Posterior vena cava (tissue), 2 donors: ENCODE data around the gene CBLIF. TPM values are rescaled to one million over a fixed set of nuclear protein-coding genes. Genes with fewer than 3 reads are reported as not detected.
"Not testable (repeated sequence)": the region's sequence is repeated elsewhere in the genome, so short reads cannot be mapped to it uniquely, and the experiment has no call there.

ENCODE experiments used
- DNase-seq: peaks from one replicate; pipeline ENCODE4 v3.0.0-alpha.2; 2020; ENCODE audit warnings: low spot score
- intact Hi-C, 2 donors: fragments of 100-400 bp; cut with DNase I; formaldehyde crosslinking; loops; one replicate each; pipeline versions ENCODE4 v1.14.1 to v1.14.2; 2022 to 2023
- long read RNA-seq, 2 donors: library from polyadenylated mRNA; unstranded; transcript quantifications; one replicate each; pipeline ENCODE4 v2.0.0, GENCODE V29; 2020 to 2021
- total RNA-seq, 2 donors: library from RNA; stranded (reverse); fragmentation: NEBNext Ultra II Directional; extraction: Animal tissue kit (Norgen Biotek cat#: 25700); gene quantifications; one replicate each; pipeline ENCODE4 v1.2.1, GENCODE V29; 2021
- donor health status: DM: yes; HTN: yes; CAD: no.
- donor health status: DM: yes; HTN: yes; CAD: no.

CBLIF gene
- not detected for total RNA-seq
- long read RNA-seq, donor 1: 0 reads
- long read RNA-seq, donor 2: 0 reads

DNA sequence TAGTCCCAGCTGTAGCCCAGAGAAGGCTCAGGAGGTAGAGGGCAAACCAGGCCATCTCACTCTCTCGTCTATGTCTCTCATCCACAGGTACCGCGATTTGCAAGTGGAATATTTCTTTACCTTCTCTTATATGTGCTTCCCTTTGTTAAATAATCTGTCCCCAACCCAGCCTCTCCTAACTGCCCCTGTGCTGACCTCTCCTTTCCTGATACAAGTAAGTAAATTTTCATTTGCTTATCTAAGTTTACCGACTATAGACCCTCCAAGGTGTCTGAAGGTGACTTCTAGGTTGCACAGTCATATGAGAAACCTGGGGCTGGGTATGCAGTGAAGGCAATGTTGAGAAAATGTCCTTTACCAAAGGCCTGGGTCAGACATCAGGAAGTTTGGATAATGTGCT is at the start of gene CBLIF:
Gene CBLIF (minus strand): TSS at position 101 of the 400 bp plus-strand sequence. CDS start 46 bp downstream, at position 55.
- DNase-seq: no peak
- intact Hi-C loops: no loop called here

DNA sequence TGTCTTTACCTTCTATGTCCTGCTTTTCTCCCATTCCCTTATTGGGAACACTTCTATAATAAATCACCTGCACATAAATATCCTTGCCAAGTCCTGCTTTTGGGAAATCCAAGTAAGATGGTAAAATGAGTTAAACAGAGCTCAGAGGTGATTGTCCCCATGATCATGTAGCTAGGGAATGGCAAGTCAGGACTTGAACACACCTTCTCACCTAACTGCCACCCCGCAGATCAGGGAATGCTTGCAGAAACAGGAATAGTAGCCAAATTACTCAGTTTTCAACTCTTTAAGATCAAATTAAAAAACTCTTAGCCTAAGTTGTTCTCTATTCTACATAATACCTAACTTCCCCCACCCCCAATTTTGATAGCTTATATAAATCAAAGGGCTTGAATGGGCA is 49.3 kb upstream of the CBLIF start:
- DNase-seq: no peak
- intact Hi-C loops: no loop called here

DNA sequence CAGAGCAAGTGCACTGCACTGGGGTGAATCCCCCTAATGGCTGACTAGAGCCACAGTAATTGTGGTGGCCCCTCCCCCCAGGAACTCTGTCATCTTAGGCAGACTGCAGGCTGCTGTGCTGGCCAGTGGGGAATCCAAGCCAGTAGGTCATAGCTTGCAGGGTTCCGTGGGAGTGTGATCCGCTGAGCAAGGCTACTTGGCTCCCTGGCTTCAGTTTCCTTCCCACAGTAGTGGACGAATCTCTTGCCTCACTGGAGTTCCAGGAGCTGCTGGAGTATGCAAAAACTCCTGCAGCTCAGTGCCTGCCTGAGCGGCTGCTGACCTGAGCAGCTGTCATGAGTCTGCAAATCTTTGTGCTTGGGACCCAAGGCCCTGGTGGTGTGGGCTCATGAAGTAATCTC is 46.5 kb upstream of the CBLIF start:
- intact Hi-C loops: no loop called here
- no peak for DNase-seq

DNA sequence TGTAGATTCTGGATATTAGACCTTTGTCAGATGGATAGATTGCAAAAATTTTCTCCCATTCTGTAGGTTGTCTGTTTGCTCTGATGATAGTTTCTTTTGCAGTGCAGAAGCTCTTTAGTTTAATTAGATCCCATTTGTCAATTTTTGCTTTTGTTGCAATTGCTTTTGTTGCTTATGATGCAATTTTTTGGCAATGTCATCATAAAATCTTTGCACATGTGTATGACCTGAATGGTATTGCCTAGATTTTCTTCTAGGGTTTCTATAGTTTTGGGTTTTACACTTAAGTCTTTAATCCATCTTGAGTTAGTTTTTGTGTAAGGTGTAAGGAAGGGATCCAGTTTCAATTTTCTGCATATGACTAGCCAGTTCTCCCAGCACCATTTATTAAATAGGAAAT is 41.9 kb upstream of the CBLIF start:
- not testable (repeated sequence) for DNase-seq

DNA sequence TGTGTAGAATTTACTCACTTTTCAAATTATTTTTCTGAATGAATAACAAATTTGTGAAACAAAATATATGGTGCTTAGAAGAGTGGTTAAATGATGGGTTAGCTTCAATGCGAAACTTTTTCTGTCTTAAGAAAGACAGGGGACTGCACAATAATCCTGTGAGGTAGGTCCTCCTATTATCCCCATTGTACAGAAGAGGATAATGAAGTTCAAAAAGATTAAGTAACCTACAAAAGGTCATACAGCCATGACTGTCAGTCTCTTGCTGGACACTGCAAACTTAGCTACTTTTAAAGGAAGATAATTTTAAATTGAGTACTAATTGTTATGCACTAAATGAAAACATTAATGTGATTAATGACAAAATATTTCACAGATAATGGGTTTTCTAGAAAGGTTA is 38.3 kb upstream of the CBLIF start:
- no peak for DNase-seq
- intact Hi-C loops: no loop called here

More for the DNA sequence above, 41.9 kb upstream of the CBLIF start:
- intact Hi-C loops: not testable (repeated sequence)

DNA sequence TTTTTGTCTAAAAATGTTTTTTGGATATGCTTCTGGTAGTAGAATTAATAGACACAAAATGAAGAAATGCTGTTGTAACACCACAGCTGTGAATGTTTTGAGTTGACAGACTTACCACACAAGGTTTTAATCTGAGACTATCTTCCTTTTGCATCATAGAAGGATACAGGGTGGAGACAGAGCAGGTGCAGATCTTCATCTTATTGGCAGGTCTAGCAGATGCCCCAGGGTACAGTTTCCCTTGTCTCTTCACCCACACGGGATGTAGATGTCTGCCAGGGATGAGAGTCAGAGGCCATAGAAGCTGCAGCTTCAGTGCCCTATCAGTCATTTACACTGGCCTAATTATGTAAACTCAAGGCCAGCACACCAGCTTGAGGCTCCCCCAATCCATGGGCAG is 34.3 kb upstream of the CBLIF start:
- intact Hi-C loops: no loop called here

DNA sequence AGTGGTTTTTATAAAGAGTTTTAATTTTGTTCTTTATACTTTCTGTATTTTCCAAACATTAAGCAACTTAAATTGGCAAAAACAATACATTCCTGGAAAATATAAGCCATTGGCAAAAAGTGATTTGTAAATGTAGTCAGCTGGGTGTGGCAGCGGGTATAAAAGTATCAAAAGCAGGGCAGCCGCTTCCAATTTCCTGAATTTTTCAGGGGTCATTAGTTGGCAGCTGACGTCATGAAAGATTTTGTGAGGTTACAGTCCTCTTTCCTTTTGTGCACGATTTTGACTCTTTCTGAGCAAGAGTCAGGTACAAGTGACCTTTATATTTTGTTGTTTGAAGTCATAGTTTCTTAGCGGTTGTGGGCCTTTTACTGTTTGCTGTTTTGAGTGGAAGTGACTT is 33.3 kb upstream of the CBLIF start, which contains the start of gene OOSP3:
Gene OOSP3 (plus strand): TSS at position 208 of the 400 bp plus-strand sequence. CDS start 27 bp downstream, at position 235.
- intact Hi-C loops: no loop called here
- no peak for DNase-seq

More for the DNA sequence above, 34.3 kb upstream of the CBLIF start:
- DNase-seq: no peak

DNA sequence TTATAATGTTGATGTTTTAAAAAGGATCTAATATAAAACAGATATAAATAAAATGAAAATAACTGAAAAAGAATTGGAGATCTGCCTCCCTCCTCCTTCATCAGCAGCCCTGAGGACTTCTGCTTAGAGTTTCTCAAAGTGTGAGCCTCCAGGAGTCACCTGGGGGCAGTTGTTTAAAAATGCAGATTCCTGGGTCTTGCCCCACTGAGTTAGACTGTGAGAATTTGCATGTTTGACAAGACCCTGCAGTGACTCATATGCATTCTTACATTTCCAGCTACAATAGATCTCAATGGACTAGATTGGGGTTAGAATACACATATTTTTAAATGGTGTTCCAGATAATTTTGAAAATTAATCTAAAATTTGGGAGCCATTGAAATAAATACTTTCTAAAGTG is 32.5 kb upstream of the CBLIF start:
- intact Hi-C loops: no loop called here
- DNase-seq: no peak

DNA sequence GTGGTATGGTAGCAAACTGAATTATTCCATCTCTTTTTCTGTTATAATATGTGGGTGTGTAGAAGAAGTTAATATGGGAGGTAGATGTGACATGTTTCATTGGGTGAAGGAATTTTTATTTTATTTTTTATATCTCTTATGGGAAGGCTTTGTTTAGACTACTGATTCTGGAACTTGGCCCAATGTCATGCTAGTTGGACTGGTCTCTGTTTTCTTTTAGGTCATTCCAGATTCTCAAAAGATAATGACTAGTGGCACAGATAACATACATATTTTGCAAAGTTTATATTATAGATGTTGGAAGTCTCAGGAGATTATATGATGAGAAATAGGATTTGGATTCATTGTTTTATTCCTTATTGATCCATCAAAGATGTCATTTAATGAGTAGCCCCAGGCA is 32.0 kb upstream of the CBLIF start:
- intact Hi-C loops: no loop called here
- DNase-seq: no peak

DNA sequence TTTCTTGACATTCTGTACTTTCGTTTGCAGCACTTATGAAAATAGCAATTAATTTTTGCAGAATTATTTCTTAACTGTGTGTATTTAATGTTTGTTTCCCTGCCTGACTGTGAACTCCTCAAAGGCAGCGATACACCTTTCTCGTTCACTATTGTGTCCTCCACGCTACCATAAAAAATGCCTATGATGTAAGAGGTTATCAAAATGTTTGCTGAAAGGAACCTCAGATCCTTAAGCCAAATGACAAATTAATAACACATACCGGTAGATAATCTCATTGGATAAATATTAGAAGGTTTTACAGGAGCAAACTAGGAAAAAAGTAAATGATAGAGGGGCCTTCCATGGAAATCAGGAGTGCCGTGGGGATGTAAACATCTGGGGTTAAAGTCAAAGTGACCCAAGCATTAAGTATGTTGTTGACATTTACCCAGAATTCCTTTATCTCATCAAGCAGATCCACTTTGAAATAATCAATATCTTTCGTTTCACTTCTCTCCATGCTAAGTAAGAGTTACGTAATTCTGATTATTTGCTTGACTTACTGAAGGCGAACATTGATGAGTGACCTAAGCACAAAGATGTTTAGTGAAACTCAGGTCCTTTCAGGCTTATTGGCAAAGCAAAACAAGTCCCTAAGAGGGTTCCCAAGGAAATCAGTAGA is 30.7 kb upstream of the CBLIF start:
- intact Hi-C loops: no loop called here
- DNase-seq: no peak

DNA sequence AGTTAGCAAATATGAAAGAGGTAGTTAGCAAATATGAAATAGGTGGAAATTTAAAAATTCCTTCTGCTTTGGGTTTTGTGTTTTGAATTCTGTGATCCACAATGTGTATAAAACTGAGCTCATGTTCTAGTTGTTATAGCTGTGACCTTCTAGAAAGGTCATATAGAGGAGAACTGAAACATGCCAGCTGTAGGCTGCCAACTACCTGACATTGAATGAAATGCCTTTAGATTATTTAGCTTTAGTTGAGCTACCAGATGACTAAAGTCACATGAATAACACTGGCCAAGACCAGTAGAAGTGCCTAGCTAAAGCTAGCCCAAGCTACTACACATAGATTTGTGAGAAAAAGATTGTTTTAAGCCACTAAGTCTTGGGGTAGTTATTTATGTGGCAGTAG is 26.8 kb upstream of the CBLIF start:
- DNase-seq: no peak
- intact Hi-C loops: no loop called here

DNA sequence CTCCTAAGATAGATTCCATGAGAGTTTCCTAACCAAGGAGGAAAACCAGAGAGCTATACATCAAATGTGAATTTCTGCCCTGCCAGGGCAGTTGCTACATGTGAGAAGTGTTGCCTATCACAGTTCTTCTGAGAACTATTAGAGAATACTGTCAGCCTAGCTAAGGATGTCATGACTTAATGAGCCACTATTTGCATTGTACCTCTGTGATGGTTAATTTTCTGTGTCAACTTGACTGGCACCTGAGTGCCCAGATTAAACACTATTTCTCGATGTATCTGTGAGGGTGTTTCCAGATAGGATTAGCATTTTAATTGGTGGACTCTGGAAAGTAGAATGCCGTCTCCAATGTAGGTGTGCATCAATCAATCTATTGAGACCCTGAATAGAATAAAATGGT is 22.6 kb upstream of the CBLIF start:
- intact Hi-C loops: no loop called here
- DNase-seq: no peak

DNA sequence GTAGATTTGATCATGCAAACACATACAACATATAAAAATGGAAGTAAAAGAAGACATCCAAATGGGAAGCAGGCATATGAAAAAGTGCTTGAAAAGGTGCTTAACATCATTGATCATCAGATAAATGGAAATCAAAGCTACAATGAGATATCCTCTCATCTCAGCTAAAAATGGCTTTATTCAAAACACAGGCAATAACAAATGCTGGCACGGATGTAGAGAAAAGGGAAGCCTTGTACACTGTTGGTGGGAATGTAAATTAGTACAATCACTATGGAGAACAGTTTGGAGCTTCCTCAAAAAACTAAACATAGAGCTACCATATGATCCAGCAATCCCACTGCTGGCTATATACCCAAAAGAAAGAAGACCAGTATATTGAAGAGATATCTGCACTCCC is 21.5 kb upstream of the CBLIF start:
- intact Hi-C loops: no loop called here

DNA sequence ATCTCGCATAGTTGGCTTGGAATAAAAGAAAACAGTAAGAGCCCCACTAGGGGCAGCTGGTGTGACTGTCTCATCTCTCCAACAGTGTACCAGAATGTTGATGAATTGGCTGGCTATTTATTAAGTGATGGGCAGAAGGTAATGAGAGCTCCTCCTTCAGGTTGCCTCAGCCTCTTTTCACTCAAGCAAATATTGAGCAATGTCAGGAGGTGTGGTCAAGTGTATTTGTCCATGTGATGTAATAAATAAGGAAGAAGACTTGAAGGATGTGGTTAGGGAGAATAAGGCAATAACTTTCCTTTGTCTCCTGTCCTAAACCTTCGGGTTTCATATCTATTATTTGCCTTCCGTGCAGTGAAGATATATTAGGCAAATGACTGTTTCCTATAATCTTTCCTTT is 21.1 kb upstream of the CBLIF start, which contains the start of gene TCN1:
Gene TCN1 (minus strand): TSS at position 91 of the 400 bp plus-strand sequence. CDS start 17 bp downstream, at position 74.
- no peak for DNase-seq
- intact Hi-C loops: no loop called here

More for the DNA sequence above, 21.5 kb upstream of the CBLIF start:
- DNase-seq: no peak

DNA sequence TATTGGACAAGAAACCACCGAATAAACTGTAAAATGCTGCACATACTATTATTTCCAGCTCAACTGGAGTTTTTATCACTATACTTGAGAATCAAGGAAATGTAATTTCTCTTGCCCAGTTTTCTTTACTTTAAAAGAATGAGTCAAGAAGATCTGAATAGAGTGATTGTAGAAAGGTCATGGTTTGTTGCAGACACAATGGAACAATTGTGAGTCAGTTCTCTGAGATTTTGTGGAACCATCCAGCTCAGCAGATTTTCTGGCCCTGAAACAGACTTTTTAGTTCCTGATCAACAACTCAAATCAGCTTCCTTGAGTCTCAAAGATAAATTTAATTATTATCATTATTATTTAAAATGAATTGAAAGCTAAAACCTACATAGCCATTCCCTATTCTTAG is 19.7 kb upstream of the CBLIF start:
- DNase-seq: no peak
- intact Hi-C loops: no loop called here

DNA sequence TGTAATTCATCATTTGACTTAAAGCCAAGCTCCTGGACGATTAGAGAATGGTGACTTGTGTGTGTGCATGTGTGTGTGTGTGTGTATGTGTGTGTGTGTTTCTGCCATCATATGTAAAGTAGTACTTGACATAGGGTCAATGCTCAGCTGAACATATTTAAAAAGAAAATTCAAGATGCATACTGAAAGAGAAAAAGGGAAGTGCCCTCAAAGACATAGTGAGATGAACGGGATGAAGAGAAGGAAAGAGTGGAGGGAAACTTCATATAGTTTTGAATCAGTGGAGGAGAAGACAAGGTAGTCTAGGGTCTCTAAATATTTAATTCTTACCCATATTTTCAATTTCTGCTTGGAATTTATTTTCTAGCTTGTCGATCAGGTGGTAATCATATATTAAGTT is 17.0 kb upstream of the CBLIF start:
- DNase-seq: no peak
- intact Hi-C loops: loop anchor here in 1 of 2 donors (5.0 kb wide), 1 partner anchor 315 kb away; no protein-coding TSS in a partner anchor

DNA sequence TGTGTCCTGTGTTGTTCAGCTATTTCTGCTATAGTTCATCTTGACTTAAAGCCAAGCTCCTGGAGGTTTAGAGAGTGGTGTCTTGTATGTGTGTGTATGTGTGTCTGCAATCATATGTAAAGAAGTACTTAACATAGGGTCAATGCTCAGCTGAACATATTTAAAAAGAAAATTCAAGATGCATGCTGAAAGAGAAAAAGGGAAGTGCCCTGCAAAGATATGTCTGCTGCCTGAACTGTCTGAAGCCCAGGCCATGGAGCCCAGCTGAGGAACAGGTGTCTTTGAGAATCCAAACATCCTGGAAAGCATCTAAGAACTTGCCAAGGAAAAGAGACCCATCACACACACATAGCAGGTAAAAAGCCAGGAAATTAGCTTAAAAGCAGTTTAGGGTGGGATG is 14.4 kb upstream of the CBLIF start:
- intact Hi-C loops: loop anchor here in 1 of 2 donors (5.0 kb wide), 1 partner anchor 312 kb away; no protein-coding TSS in a partner anchor
- DNase-seq: no peak

DNA sequence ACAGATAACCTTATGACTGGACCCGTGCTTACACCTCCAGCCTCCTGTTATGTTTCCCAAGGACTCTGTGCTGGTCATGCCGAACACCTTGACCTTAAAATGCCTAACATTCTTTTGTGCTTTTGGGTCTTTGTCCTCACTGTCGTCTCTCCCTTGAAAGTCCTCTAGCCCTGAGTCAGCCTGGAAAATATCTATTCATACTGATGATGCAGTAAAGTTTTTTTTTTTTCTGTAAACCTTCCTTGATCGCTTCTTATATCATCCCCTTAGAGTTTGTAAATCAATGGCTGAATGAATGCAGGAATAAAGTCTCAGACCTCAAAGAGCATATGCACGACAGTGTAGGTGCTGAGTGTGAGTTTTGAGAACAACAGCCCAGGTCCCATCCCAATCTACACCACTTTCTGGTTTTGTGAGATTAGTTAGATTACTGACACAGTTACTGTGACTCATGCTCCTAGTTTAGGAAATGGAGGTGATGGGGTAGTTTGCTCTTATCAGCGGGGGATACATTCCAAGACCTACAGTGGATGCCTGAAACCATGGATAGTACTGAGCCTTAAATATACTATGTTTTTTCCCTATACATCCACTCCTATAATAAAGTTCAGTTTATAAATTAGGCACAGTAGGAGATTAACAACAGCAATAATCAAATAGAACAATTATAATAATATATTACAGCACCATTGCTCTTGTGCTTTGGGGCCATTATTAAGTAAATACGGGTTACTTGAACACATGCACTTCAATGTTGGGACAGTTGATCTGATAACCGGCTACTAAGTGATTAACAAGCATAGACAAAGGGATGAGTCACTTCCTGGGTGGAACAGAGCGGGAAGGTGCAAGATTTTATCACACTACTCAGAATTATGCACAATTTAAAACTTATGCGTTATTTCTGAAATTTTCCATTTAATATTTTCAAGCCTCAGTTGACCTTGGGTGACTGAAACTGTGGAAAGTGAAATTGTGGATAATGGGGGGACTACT is 12.4 kb upstream of the CBLIF start:
- no peak for DNase-seq
- intact Hi-C loops: no loop called here

DNA sequence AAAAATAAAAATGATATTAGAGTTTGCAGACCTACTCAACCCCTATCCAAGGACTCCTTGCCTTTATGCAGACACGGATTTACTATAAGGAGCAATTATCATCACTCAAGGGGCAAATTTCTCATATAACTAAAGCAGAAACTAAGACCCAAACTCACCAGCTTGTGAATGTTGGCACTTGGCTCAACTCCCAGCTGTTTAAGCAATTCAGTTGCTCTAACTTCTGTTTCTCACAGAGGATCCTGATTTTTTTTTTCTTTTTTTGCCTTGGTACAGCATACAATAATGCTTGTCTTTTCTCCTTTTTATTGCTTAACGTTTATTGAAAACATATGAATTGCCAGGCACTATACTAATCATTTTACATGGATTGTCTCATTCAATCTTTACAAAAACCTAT is 9.6 kb upstream of the CBLIF start:
- intact Hi-C loops: no loop called here
- no peak for DNase-seq

DNA sequence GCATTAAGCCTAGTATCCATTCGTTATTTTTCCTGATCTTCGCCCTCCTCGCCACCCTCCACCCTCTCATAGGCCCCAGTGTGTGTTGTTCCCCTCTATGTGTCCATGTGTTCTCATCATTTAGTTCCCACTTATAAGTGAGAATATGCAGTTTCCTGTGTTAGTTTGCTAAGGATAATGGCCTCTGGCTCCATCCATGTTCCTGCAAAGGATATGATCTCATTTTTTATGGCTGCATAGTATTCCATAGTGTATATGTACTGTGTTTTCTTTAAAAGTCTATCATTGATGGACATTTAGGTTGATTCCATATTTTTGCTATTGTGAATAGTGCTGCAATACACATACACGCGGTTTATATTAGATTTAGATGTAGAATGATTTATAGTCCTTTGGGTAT is 6.1 kb upstream of the CBLIF start:
- intact Hi-C loops, DNase-seq: not testable (repeated sequence)
